ENCODE data around the gene KDELR3.

The KDELR3 gene

GRCh38 chr22:38467904-38468442 is at the start of gene KDELR3:
Gene KDELR3 (plus strand): TSS chr22:38468096. CDS start chr22:38468234, 138 bp downstream.
- DNase-seq, result no peak

- DNase-seq, result no peak
Measured at GRCh38 chr22:38418589-38418988, 49.3 kb upstream of the KDELR3 start.

GRCh38 chr22:38419121-38419857 is 48.6 kb upstream of the KDELR3 start:
- no peak for DNase-seq

GRCh38 chr22:38419858-38420160 is 48.1 kb upstream of the KDELR3 start:
- DNase-seq, result no peak

GRCh38 chr22:38420734-38421133 is 47.2 kb upstream of the KDELR3 start:
- DNase-seq, result no peak

GRCh38 chr22:38422611-38423511 is 45.0 kb upstream of the KDELR3 start:
- no peak for DNase-seq

GRCh38 chr22:38423512-38424503 is 44.1 kb upstream of the KDELR3 start:
- no peak for DNase-seq

GRCh38 chr22:38424525-38425080 is 43.3 kb upstream of the KDELR3 start:
- DNase-seq, result no peak

GRCh38 chr22:38426628-38427027 is 41.3 kb upstream of the KDELR3 start:
- no peak for DNase-seq

GRCh38 chr22:38427465-38427864 is 40.4 kb upstream of the KDELR3 start:
- no peak for DNase-seq

GRCh38 chr22:38427940-38428339 is 40.0 kb upstream of the KDELR3 start:
- DNase-seq, result no peak

GRCh38 chr22:38428714-38429113 is 39.2 kb upstream of the KDELR3 start:
- no peak for DNase-seq

- no peak for DNase-seq
Measured at GRCh38 chr22:38429499-38430068, 38.3 kb upstream of the KDELR3 start.

- DNase-seq, result no peak
Measured at GRCh38 chr22:38431266-38432010, 36.5 kb upstream of the KDELR3 start.

GRCh38 chr22:38432264-38432663 is 35.6 kb upstream of the KDELR3 start:
- DNase-seq, result no peak

GRCh38 chr22:38433871-38434270 is 34.0 kb upstream of the KDELR3 start:
- DNase-seq, result no peak

GRCh38 chr22:38435010-38435409 is 32.9 kb upstream of the KDELR3 start:
- no peak for DNase-seq

- DNase-seq, result no peak
Measured at GRCh38 chr22:38435965-38436364, 31.9 kb upstream of the KDELR3 start.

- no peak for DNase-seq
Measured at GRCh38 chr22:38436629-38437395, 31.1 kb upstream of the KDELR3 start.

GRCh38 chr22:38437416-38437815 is 30.5 kb upstream of the KDELR3 start:
- DNase-seq, result no peak
